Measurements from ENCODE around the gene ITGB3.

- no peak for TF ChIP-seq CTCF (IDR thresholded peaks at IDR 0.05)
- TF ChIP-seq GATA2 (CRISPR knock-in tag; IDR thresholded peaks at IDR 0.05) = no peak
- no peak for TF ChIP-seq POLR2AphosphoS5 (IDR thresholded peaks at IDR 0.05; ENCODE audit: low read depth, low read length)
- TF ChIP-seq JUND (IDR thresholded peaks at IDR 0.05) = no peak
- no peak for TF ChIP-seq SMC3 (IDR thresholded peaks at IDR 0.05; ENCODE audit: low read depth, low read length)
- no peak for TF ChIP-seq GABPA (IDR thresholded peaks at IDR 0.05; ENCODE audit: low read depth)
- no peak for TF ChIP-seq IRF3 (IDR thresholded peaks at IDR 0.05; ENCODE audit: low read depth, low read length)
- no peak for TF ChIP-seq EP300 (IDR thresholded peaks at IDR 0.05; ENCODE audit: borderline replicate concordance in 1 of 2, low read depth in 1 of 2, low read length in 1 of 2)
- TF ChIP-seq REST (IDR thresholded peaks at IDR 0.05; ENCODE audit: low read depth, low read length) = no peak
- no peak for TF ChIP-seq ZBTB33 (IDR thresholded peaks at IDR 0.05; ENCODE audit: borderline replicate concordance, low read depth)
- no peak for TF ChIP-seq RAD21 (IDR thresholded peaks at IDR 0.05; ENCODE audit: low read length)
- no peak for TF ChIP-seq RFX5 (IDR thresholded peaks at IDR 0.05; ENCODE audit: low read length)
Measured at GRCh38 chr17:47218896-47219430, 34.7 kb upstream of the ITGB3 start.
